Naive thymus-derived CD4-positive, alpha-beta T cell (primary cell): ENCODE measurements around the gene TM7SF3. TPM values are rescaled to one million over a fixed set of nuclear protein-coding genes. Genes with fewer than 3 reads are reported as not detected.

Source experiments
- ATAC-seq: fragments of 150-1000 bp; cut with Tn5 transposase; 2 replicates; pipeline ENCODE4 v1.10.0; 2021; ENCODE audit warnings: mild to moderate bottlenecking, moderate library complexity
- CTCF ChIA-PET: fragments of 350-600 bp; sonication (Branson Sonifier 250); formaldehyde crosslinking; loops from one replicate; lab custom pipeline; 2021; ENCODE audit warnings: antibody characterized with exemption; lab: Charles Lee
- POLR2A ChIA-PET: fragments of 350-600 bp; sonication (Branson Sonifier 250); formaldehyde crosslinking; loops from one replicate; lab custom pipeline; 2021; ENCODE audit warnings: antibody characterized with exemption, inconsistent platforms; lab: Charles Lee
- DNase-seq, 9 donors: peaks; one replicate each; pipeline versions ENCODE4 v3.0.0 to v3.0.0-alpha.2; 2020 to 2022; ENCODE audit warnings: mixed read lengths in 1 of 9
- H3K27ac ChIP-seq: one replicate; pipeline ENCODE4 v1.7.0; 2013; ENCODE audit warnings: mild to moderate bottlenecking, low read depth, low read length, moderate library complexity
- H3K27me3 ChIP-seq, 2 donors: one replicate each; pipeline ENCODE4 v1.7.0; 2013; ENCODE audit warnings: low read length in 2 of 2, mild to moderate bottlenecking in 2 of 2, moderate library complexity in 2 of 2; ENCODE audit not compliant: control insufficient read depth in 2 of 2, insufficient read depth in 2 of 2
- H3K36me3 ChIP-seq, 3 experiments: 1 replicate in 2 of 3; 2 replicates in 1 of 3; pipeline ENCODE4 v1.7.0; 2013; ENCODE audit warnings: low read length in 3 of 3, mild to moderate bottlenecking in 3 of 3, moderate library complexity in 1 of 3; ENCODE audit not compliant: insufficient read depth in 3 of 3, control insufficient read depth in 2 of 3
- H3K4me1 ChIP-seq, 2 donors: one replicate each; pipeline ENCODE4 v1.7.0; 2013; ENCODE audit warnings: low read length in 2 of 2, mild to moderate bottlenecking in 2 of 2, moderate library complexity in 1 of 2; ENCODE audit not compliant: control insufficient read depth in 2 of 2, insufficient read depth in 2 of 2
- H3K4me3 ChIP-seq: 2 replicates; pipeline ENCODE4 v1.7.0; 2013; ENCODE audit warnings: mild to moderate bottlenecking, low read length
- H3K9me3 ChIP-seq, 3 experiments: 1 replicate in 2 of 3; 2 replicates in 1 of 3; pipeline ENCODE4 v1.7.0; 2013; ENCODE audit warnings: low read length in 3 of 3; ENCODE audit not compliant: control insufficient read depth in 2 of 3
- H3K27ac Mint-ChIP-seq, 9 donors: one replicate each; pipeline ENCODE4 v1.8.0; 2020 to 2022; ENCODE audit warnings: mixed read lengths in 9 of 9, mild to moderate bottlenecking in 8 of 9, moderate library complexity in 5 of 9, inconsistent platforms in 2 of 9
- H3K27me3 Mint-ChIP-seq, 5 donors: one replicate each; pipeline ENCODE4 v1.8.0; 2021 to 2022; ENCODE audit warnings: mixed read lengths in 5 of 5, mild to moderate bottlenecking in 1 of 5
- H3K36me3 Mint-ChIP-seq, 5 donors: one replicate each; pipeline ENCODE4 v1.8.0; 2020 to 2022; ENCODE audit warnings: mixed read lengths in 5 of 5, mild to moderate bottlenecking in 3 of 5, inconsistent platforms in 1 of 5
- H3K4me1 Mint-ChIP-seq, 7 donors: one replicate each; pipeline ENCODE4 v1.8.0; 2020 to 2022; ENCODE audit warnings: mixed read lengths in 7 of 7, mild to moderate bottlenecking in 3 of 7, inconsistent platforms in 1 of 7
- H3K4me3 Mint-ChIP-seq, 10 donors: one replicate each; pipeline ENCODE4 v1.8.0; 2020 to 2022; ENCODE audit warnings: mild to moderate bottlenecking in 10 of 10, mixed read lengths in 10 of 10, moderate library complexity in 6 of 10, inconsistent platforms in 2 of 10
- H3K9me3 Mint-ChIP-seq, 11 donors: one replicate each; pipeline ENCODE4 v1.8.0; 2020 to 2022; ENCODE audit warnings: mixed read lengths in 11 of 11, mild to moderate bottlenecking in 4 of 11, inconsistent platforms in 1 of 11, moderate library complexity in 1 of 11
- intact Hi-C, 2 donors: fragments of 100-400 bp; cut with micrococcal nuclease; formaldehyde crosslinking; loops; one replicate each; pipeline ENCODE4 v1.15.1; 2023
- polyA plus RNA-seq, 2 donors: library from polyadenylated mRNA; unstranded; fragments of 300-500 nt; fragmentation: Illumina TruSeq; gene quantifications; one replicate each; pipeline ENCODE4 v1.2.3, GENCODE V29; 2021
- total RNA-seq, 6 experiments: library from RNA in 5 of 6; stranded (reverse) in 5 of 6; gene quantifications; 1 replicate in 5 of 6; 2 replicates in 1 of 6; pipeline ENCODE4 v1.2.3 and lab custom pipeline; 2021 to 2026

The TM7SF3 gene
- total and polyA plus RNA-seq, 7 experiments from 2014 or later: 24.4 to 61.7 (median 33.0) TPM

- ChIA-PET CTCF (interaction anchor here (0.8 to 1.6 kb wide), 3 partner anchors 10 to 294 kb away, joined by 3 to 6 read pairs (median 3); no protein-coding TSS in a partner anchor), POLR2A (interaction anchor here (0.7 to 4.7 kb wide), 8 partner anchors 9 to 902 kb away, joined by 3 to 34 read pairs (median 4); partner anchors contain the start of genes ITPR2 and MED21)
- Mint-ChIP-seq H3K9me3 (no peaks in the 10 kb centered on the region), H3K4me3 (peak overlapping the region; percentile 80 to 97 (median 94)), H3K36me3 (peaks cover 0 to 16% (median 10%) of the 10 kb centered on the region in 5 donors), H3K4me1 (peaks cover 29 to 67% (median 55%) of the 10 kb centered on the region in 7 donors), H3K27ac (peak overlapping the region in 5 of 9 donors; percentile 19 to 96 (median 25)), H3K27me3 (no peaks in the 10 kb centered on the region)
- no peaks in the 10 kb centered on the region for H3K27me3 ChIP-seq
- no peaks in the 10 kb centered on the region for H3K36me3 ChIP-seq
- DNase-seq (no peak), ATAC-seq (no peak)
- peaks cover 24 to 29% of the 10 kb centered on the region in 2 donors for H3K4me1 ChIP-seq
- intact Hi-C loops: loop anchor here in 1 of 2 donors (10.0 kb wide), 1 partner anchor 898 kb away; no protein-coding TSS in a partner anchor
- H3K4me3 ChIP-seq: peak overlapping the region; percentile 92
- no peaks in the 10 kb centered on the region for H3K9me3 ChIP-seq
- H3K27ac ChIP-seq: peak overlapping the region; percentile 84
These were observed 1.3 kb downstream of the TM7SF3 start for GRCh38 chr12:27012982-27013255.

GRCh38 chr12:27012239-27012981 lies 1.8 kb downstream of the TM7SF3 start:
- Mint-ChIP-seq H3K4me1 (peaks cover 29 to 71% (median 55%) of the 10 kb centered on the region in 7 donors), H3K4me3 (peak overlapping the region; percentile 51 to 97 (median 91)), H3K27me3 (no peaks in the 10 kb centered on the region), H3K36me3 (peaks cover 0 to 16% (median 10%) of the 10 kb centered on the region in 5 donors), H3K27ac (peak overlapping the region in 3 of 9 donors; percentile 7 to 69 (median 26)), H3K9me3 (no peaks in the 10 kb centered on the region)
- ChIA-PET CTCF (no interaction called here), POLR2A (interaction anchor here (0.7 to 3.8 kb wide), 5 partner anchors 11 to 902 kb away, joined by 3 to 34 read pairs (median 3); partner anchors contain the start of gene MED21)
- DNase-seq: no peak
- H3K4me3 ChIP-seq: no peak overlapping the region
- intact Hi-C loops: loop anchor here in 1 of 2 donors (10.0 kb wide), 1 partner anchor 898 kb away; no protein-coding TSS in a partner anchor
- no peak overlapping the region for H3K27ac ChIP-seq
- peaks cover 24 to 29% of the 10 kb centered on the region in 2 donors for H3K4me1 ChIP-seq
- no peaks in the 10 kb centered on the region for H3K27me3 ChIP-seq
- H3K9me3 ChIP-seq: no peaks in the 10 kb centered on the region
- ATAC-seq: no peak
- no peaks in the 10 kb centered on the region for H3K36me3 ChIP-seq

- Mint-ChIP-seq H3K4me1 (peaks cover 29 to 69% (median 50%) of the 10 kb centered on the region in 7 donors), H3K27me3 (no peaks in the 10 kb centered on the region), H3K9me3 (no peaks in the 10 kb centered on the region), H3K4me3 (peak overlapping the region in 2 of 10 donors; percentile 6 to 39), H3K36me3 (peaks cover 0 to 16% (median 13%) of the 10 kb centered on the region in 5 donors), H3K27ac (peak overlapping the region in 2 of 9 donors; percentile 7 to 35)
- Histone ChIP-seq H3K27me3 (no peaks in the 10 kb centered on the region), H3K4me3 (no peak overlapping the region), H3K36me3 (no peaks in the 10 kb centered on the region), H3K9me3 (no peaks in the 10 kb centered on the region), H3K4me1 (peaks cover 17 to 18% of the 10 kb centered on the region in 2 donors), H3K27ac (no peak overlapping the region)
- CTCF ChIA-PET: interaction anchor here (0.6 to 0.7 kb wide), 2 partner anchors 309 to 321 kb away, joined by 3 to 4 read pairs; no protein-coding TSS in a partner anchor
- intact Hi-C loops: loop anchor here in 1 of 2 donors (10.0 kb wide), 1 partner anchor 895 kb away; no protein-coding TSS in a partner anchor
- ATAC-seq (no peak), DNase-seq (no peak)
- POLR2A ChIA-PET: interaction anchor here (1.4 to 1.5 kb wide), 2 partner anchors 12 to 14 kb away, joined by 3 to 5 read pairs; partner anchors contain the start of gene MED21
These were observed 4.3 kb downstream of the TM7SF3 start for GRCh38 chr12:27009881-27010301.

- Histone ChIP-seq H3K27ac (no peak overlapping the region), H3K4me3 (no peak overlapping the region), H3K27me3 (no peaks in the 10 kb centered on the region), H3K4me1 (peaks cover 5 to 8% of the 10 kb centered on the region in 2 donors), H3K9me3 (no peaks in the 10 kb centered on the region), H3K36me3 (peaks cover 0 to 4% (median 0%) of the 10 kb centered on the region in 3 experiments)
- H3K4me1 Mint-ChIP-seq: peaks cover 30 to 62% (median 52%) of the 10 kb centered on the region in 7 donors
- POLR2A ChIA-PET: no interaction called here
- no peaks in the 10 kb centered on the region for H3K9me3 Mint-ChIP-seq
- ATAC-seq (no peak), DNase-seq (no peak)
- H3K4me3 Mint-ChIP-seq: no peak overlapping the region
- intact Hi-C loops: no loop called here
- no peaks in the 10 kb centered on the region for H3K27me3 Mint-ChIP-seq
- H3K36me3 Mint-ChIP-seq: peaks cover 0 to 16% (median 15%) of the 10 kb centered on the region in 5 donors
- CTCF ChIA-PET: no interaction called here
- H3K27ac Mint-ChIP-seq: peak overlapping the region in 1 of 9 donors; percentile 4
These were observed 6.1 kb downstream of the TM7SF3 start for GRCh38 chr12:27008081-27008480.

GRCh38 chr12:27006797-27007467 lies 7.3 kb downstream of the TM7SF3 start:
- no peak overlapping the region for H3K27ac ChIP-seq
- no peaks in the 10 kb centered on the region for H3K4me1 ChIP-seq
- H3K4me3 ChIP-seq: no peak overlapping the region
- H3K36me3 ChIP-seq: peaks cover 0 to 4% (median 0%) of the 10 kb centered on the region in 3 experiments
- intact Hi-C loops: no loop called here
- DNase-seq: no peak
- Mint-ChIP-seq H3K27me3 (no peaks in the 10 kb centered on the region), H3K36me3 (peaks cover 0 to 19% (median 15%) of the 10 kb centered on the region in 5 donors), H3K4me3 (no peak overlapping the region), H3K27ac (no peak overlapping the region), H3K9me3 (no peaks in the 10 kb centered on the region), H3K4me1 (peaks cover 31 to 52% (median 45%) of the 10 kb centered on the region in 7 donors)
- H3K9me3 ChIP-seq: no peaks in the 10 kb centered on the region
- CTCF ChIA-PET: no interaction called here
- H3K27me3 ChIP-seq: no peaks in the 10 kb centered on the region
- POLR2A ChIA-PET: interaction anchor here (0.6 kb wide), 1 partner anchor 117 kb away, joined by 3 read pairs; no protein-coding TSS in a partner anchor
- ATAC-seq: no peak

- Mint-ChIP-seq H3K27me3 (no peaks in the 10 kb centered on the region), H3K27ac (peak overlapping the region in 1 of 9 donors; percentile 14), H3K4me1 (peaks cover 35 to 46% (median 38%) of the 10 kb centered on the region in 7 donors), H3K36me3 (peaks cover 0 to 24% (median 8%) of the 10 kb centered on the region in 5 donors), H3K9me3 (no peaks in the 10 kb centered on the region), H3K4me3 (no peak overlapping the region)
- Histone ChIP-seq H3K4me3 (no peak overlapping the region), H3K27me3 (no peaks in the 10 kb centered on the region), H3K4me1 (no peaks in the 10 kb centered on the region), H3K27ac (no peak overlapping the region), H3K36me3 (peaks cover 0 to 4% (median 0%) of the 10 kb centered on the region in 3 experiments), H3K9me3 (no peaks in the 10 kb centered on the region)
- ChIA-PET POLR2A (no interaction called here), CTCF (no interaction called here)
- DNase-seq (no peak), ATAC-seq (no peak)
- intact Hi-C loops: no loop called here
These were observed 8.7 kb downstream of the TM7SF3 start for GRCh38 chr12:27005495-27005894.
